Mesodermal cell (in vitro differentiated cells): ENCODE measurements around the gene PCDHA7. TPM values are rescaled to one million over a fixed set of nuclear protein-coding genes. Genes with fewer than 3 reads are reported as not detected.
"Not testable (repeated sequence)": the region's sequence is repeated elsewhere in the genome, so short reads cannot be mapped to it uniquely, and the experiment has no call there.

ENCODE experiments used
- H3K27ac ChIP-seq: 2 replicates; pipeline ENCODE4 v1.7.0; 2013; ENCODE audit warnings: mild to moderate bottlenecking, low read depth, low read length, moderate library complexity; ENCODE audit not compliant: severe bottlenecking
- H3K36me3 ChIP-seq: 2 replicates; pipeline ENCODE4 v1.7.1; 2013; ENCODE audit warnings: mild to moderate bottlenecking, low read length, moderate library complexity; ENCODE audit not compliant: control insufficient read depth, insufficient read depth
- H3K4me1 ChIP-seq: one replicate; pipeline ENCODE4 v1.7.1; 2013; ENCODE audit warnings: mild to moderate bottlenecking, low read length; ENCODE audit not compliant: insufficient read depth, control insufficient read depth, poor library complexity, severe bottlenecking
- H3K4me3 ChIP-seq: 2 replicates; pipeline ENCODE4 v1.7.0; 2013; ENCODE audit warnings: low read length, control low read depth, mild to moderate bottlenecking; ENCODE audit not compliant: insufficient read depth, poor library complexity, severe bottlenecking; ENCODE audit errors: extremely low read depth
- H3K9me3 ChIP-seq: 2 replicates; pipeline ENCODE4 v1.7.1; 2013; ENCODE audit warnings: mild to moderate bottlenecking, low read length, moderate library complexity; ENCODE audit not compliant: control insufficient read depth
- WGBS, 2 experiments: methylation state at CpG; one replicate each; pipeline ENCODE4 v1.1.5; 2013; ENCODE audit warnings: missing lambda C conversion rate in 2 of 2; ENCODE audit not compliant: insufficient coverage in 2 of 2; 5-methylcytosine and 5-hydroxymethylcytosine counted together
- polyA plus RNA-seq, 2 experiments: library from polyadenylated mRNA; stranded (reverse); fragments of 50-300 nt; gene quantifications; one replicate each; pipeline ENCODE4 v1.2.3, GENCODE V29; 2013

Gene PCDHA7, protein sequence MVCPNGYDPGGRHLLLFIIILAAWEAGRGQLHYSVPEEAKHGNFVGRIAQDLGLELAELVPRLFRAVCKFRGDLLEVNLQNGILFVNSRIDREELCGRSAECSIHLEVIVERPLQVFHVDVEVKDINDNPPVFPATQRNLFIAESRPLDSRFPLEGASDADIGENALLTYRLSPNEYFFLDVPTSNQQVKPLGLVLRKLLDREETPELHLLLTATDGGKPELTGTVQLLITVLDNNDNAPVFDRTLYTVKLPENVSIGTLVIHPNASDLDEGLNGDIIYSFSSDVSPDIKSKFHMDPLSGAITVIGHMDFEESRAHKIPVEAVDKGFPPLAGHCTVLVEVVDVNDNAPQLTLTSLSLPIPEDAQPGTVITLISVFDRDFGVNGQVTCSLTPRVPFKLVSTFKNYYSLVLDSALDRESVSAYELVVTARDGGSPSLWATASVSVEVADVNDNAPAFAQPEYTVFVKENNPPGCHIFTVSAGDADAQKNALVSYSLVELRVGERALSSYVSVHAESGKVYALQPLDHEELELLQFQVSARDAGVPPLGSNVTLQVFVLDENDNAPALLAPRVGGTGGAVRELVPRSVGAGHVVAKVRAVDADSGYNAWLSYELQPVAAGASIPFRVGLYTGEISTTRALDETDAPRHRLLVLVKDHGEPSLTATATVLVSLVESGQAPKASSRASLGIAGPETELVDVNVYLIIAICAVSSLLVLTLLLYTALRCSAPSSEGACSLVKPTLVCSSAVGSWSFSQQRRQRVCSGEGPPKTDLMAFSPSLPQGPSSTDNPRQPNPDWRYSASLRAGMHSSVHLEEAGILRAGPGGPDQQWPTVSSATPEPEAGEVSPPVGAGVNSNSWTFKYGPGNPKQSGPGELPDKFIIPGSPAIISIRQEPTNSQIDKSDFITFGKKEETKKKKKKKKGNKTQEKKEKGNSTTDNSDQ
- 0.41 TPM for polyA plus RNA-seq (2013, experiment 1 of 2)
- 0.35 TPM for polyA plus RNA-seq (2013, experiment 2 of 2)

DNA sequence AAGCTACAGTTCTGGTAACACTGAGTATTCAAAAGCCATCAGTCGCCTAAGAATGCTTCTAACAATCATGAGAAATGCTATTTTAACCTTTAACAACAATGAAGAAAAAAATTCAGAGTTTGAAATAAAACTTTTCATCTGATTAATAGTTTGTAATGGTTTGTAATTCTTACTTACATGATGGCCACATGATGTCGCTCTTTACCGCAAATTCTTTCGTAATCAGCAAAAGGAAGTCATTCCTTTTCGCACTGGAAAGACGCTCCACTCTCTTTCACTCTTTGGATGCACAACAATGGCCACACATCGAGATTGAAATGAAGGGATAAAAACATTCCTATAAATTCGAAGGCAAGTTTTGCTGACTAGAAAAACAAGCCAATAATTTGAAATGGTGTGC, at the start of gene PCDHA7:
Gene PCDHA7 (plus strand): TSS at position 277 of the 400 bp plus-strand sequence. CDS start 115 bp downstream, at position 392.
- H3K27ac ChIP-seq = no peak within 1 kb of the TSS
- H3K9me3 ChIP-seq = peaks cover 6% of the 10 kb centered on the region
- H3K4me3 ChIP-seq = no peak within 1 kb of the TSS
- 89 to 100% methylated on average over 3 to 7 of the region's 8 CpGs for WGBS, 2 experiments
- no peaks in the 10 kb centered on the region for H3K36me3 ChIP-seq
- H3K4me1 ChIP-seq = no peaks in the 10 kb centered on the region

DNA sequence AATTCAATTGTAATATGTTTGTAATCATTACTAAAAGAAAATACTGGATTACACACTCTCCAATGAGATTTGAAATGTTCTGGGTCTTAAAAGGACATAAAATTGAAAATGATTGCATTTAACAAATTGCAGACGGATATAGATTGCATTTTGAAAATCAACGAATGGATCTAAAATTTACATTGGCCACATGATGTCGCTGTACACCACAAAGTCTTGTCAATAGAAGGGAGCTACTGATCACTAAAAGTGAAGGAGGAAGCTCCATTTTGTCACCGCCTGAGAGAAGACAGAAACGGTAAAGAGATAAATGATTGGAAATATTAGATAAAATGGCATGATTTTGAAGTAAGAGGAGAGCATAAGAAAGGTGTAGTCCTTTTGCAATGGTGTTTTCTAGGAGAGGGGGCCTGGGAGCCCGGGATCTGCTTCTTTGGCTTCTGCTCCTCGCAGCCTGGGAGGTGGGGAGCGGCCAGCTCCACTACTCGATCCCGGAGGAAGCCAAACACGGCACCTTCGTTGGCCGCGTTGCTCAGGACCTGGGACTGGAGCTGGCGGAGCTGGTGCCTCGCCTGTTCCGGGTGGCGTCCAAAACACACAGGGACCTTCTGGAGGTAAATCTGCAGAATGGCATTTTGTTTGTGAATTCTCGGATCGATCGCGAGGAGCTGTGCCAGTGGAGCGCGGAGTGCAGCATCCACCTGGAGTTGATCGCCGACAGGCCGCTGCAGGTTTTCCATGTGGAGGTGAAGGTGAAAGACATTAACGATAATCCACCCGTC, 48.0 kb upstream of the PCDHA7 start, which contains the start of gene PCDHA1:
Gene PCDHA1 (plus strand): TSS at position 236 of the 782 bp plus-strand sequence.
- peaks cover 42% of the 10 kb centered on the region for H3K9me3 ChIP-seq
- no peak within 1 kb of the TSS for H3K4me3 ChIP-seq
- H3K27ac ChIP-seq = no peak within 1 kb of the TSS
- no peaks in the 10 kb centered on the region for H3K36me3 ChIP-seq
- 84 to 89% methylated on average over 23 to 29 of the region's 29 CpGs for WGBS, 2 experiments
- H3K4me1 ChIP-seq = no peaks in the 10 kb centered on the region

DNA sequence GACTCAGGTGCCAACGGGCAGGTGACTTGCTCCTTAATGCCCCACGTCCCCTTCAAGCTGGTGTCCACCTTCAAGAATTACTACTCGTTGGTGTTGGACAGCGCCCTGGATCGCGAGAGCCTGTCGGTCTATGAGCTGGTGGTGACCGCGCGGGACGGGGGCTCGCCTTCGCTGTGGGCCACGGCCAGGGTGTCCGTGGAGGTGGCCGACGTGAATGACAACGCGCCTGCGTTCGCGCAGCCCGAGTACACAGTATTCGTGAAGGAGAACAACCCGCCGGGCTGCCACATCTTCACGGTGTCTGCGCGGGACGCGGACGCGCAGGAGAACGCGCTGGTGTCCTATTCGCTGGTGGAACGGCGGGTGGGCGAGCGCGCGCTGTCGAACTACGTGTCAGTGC, 46.6 kb upstream of the PCDHA7 start:
- H3K36me3 ChIP-seq, H3K4me1 ChIP-seq, H3K27ac ChIP-seq, H3K4me3 ChIP-seq: not testable (repeated sequence)
- WGBS, 2 experiments = 96 to 97% methylated on average over 34 to 44 of the region's 44 CpGs
- H3K9me3 ChIP-seq = peaks cover 40% of the 10 kb centered on the region

DNA sequence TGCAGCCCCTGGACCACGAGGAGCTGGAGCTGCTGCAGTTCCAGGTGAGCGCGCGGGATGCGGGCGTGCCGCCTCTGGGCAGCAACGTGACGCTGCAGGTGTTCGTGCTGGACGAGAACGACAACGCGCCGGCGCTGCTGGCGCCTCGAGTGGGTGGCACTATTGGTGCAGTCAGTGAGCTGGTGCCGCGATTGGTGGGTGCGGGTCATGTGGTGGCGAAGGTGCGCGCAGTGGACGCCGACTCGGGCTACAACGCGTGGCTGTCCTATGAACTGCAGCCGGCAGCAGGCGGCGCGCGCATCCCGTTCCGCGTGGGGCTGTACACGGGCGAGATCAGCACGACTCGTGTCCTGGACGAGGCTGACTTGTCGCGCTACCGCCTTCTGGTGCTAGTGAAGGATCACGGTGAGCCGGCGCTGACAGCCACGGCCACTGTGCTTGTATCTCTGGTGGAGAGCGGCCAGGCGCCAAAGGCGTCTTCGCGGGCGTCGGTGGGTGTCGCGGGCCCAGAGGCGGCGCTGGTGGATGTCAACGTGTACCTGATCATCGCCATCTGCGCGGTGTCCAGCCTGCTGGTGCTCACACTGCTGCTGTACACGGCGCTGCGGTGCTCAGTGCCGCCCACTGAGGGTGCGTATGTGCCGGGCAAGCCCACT, 46.1 kb upstream of the PCDHA7 start:
- not testable (repeated sequence) for H3K4me3 ChIP-seq, H3K36me3 ChIP-seq, H3K27ac ChIP-seq, H3K4me1 ChIP-seq
- WGBS, 2 experiments = 95 to 96% methylated on average over 67 to 70 of the region's 70 CpGs
- H3K9me3 ChIP-seq = peaks cover 40% of the 10 kb centered on the region

DNA sequence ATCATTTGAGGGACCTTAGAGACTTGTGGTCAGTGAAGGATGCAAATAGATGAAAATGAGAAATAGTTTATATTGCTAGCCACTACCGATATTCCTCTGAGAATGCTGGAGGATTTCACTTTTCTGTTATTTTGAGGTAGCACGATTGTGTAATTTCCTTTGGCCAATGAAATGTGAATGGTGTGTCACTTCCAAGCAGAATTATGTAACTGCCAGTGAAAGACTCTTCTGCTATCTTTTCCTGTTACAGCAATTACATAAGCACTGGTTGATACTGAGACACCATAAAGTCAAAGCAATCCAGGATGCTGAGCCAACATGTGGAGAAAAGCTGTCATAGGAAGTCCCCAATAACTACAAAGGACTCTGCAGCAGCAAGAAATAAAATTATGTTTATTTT, 43.0 kb upstream of the PCDHA7 start:
- Histone ChIP-seq H3K4me1 (no peaks in the 10 kb centered on the region), H3K4me3 (no peak overlapping the region), H3K27ac (no peak overlapping the region), H3K9me3 (peaks cover 40% of the 10 kb centered on the region), H3K36me3 (no peaks in the 10 kb centered on the region)
- 89 to 94% methylated on average over 2 of the region's 2 CpGs for WGBS, 2 experiments

DNA sequence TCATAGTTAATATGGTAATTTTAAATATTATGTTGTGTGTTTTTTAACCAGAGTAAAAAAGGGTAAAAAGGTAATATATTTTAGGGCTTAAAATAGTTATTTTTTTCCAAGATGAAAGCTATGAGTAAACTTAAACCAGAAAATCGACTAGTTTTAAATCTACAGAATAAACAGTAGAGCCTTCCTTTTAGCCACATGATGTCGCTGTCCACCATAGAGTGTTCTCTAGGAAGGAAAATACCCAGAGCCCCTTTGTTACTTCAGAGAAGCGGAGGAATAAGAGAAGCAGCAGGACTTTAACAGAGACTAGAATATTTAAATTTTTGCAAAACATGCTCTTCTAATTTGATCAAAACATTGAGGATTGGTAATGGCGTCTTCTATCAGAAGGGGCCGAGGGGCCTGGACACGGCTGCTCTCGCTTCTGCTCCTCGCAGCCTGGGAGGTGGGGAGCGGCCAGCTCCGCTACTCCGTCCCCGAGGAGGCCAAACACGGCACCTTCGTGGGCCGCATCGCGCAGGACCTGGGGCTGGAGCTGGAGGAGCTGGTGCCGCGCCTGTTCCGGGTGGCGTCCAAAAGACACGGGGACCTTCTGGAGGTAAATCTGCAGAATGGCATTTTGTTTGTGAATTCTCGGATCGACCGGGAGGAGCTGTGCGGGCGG, 39.3 kb upstream of the PCDHA7 start, which contains the start of gene PCDHA2:
Gene PCDHA2 (plus strand): TSS at position 258 of the 664 bp plus-strand sequence.
- Histone ChIP-seq H3K4me1 (no peaks in the 10 kb centered on the region), H3K36me3 (no peaks in the 10 kb centered on the region), H3K4me3 (peak within 1 kb of the TSS; percentile 29), H3K9me3 (peaks cover 15% of the 10 kb centered on the region), H3K27ac (no peak within 1 kb of the TSS)
- WGBS, 2 experiments = 74 to 79% methylated on average over 24 to 25 of the region's 27 CpGs

DNA sequence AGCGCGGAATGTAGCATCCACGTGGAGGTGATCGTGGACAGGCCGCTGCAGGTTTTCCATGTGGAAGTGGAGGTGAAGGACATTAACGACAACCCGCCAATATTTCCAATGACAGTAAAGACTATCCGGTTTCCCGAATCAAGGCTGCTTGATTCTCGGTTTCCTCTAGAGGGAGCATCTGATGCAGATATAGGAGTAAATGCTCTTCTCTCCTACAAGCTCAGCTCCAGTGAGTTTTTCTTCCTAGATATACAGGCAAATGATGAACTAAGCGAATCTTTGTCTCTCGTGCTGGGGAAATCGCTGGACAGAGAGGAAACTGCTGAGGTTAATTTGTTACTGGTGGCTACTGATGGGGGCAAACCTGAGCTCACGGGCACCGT, 38.8 kb upstream of the PCDHA7 start:
- Histone ChIP-seq H3K36me3 (no peaks in the 10 kb centered on the region), H3K27ac (no peak overlapping the region), H3K4me3 (peak overlapping the region; percentile 29), H3K4me1 (no peaks in the 10 kb centered on the region), H3K9me3 (peaks cover 15% of the 10 kb centered on the region)
- 71 to 77% methylated on average over 8 to 10 of the region's 15 CpGs for WGBS, 2 experiments

DNA sequence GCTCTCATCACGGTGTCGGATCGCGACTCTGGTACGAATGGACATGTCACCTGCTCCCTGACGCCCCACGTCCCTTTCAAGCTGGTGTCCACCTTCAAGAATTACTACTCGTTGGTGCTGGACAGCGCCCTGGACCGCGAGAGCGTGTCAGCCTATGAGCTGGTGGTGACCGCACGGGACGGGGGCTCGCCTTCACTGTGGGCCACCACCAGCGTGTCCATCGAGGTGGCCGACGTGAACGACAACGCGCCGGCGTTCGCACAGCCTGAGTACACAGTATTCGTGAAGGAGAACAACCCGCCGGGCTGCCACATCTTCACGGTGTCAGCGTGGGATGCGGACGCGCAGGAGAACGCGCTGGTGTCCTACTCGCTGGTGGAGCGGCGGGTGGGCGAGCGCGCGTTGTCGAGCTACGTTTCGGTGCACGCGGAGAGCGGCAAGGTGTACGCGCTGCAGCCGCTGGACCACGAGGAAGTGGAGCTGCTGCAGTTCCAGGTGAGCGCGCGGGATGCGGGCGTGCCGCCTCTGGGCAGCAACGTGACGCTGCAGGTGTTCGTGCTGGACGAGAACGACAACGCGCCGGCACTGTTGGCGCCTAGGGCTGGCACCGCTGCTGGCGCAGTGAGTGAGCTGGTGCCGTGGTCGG, 37.9 kb upstream of the PCDHA7 start:
- H3K4me1 ChIP-seq, H3K4me3 ChIP-seq, H3K27ac ChIP-seq, H3K36me3 ChIP-seq: not testable (repeated sequence)
- peaks cover 15% of the 10 kb centered on the region for H3K9me3 ChIP-seq
- 96% methylated on average over 61 to 63 of the region's 72 CpGs for WGBS, 2 experiments

DNA sequence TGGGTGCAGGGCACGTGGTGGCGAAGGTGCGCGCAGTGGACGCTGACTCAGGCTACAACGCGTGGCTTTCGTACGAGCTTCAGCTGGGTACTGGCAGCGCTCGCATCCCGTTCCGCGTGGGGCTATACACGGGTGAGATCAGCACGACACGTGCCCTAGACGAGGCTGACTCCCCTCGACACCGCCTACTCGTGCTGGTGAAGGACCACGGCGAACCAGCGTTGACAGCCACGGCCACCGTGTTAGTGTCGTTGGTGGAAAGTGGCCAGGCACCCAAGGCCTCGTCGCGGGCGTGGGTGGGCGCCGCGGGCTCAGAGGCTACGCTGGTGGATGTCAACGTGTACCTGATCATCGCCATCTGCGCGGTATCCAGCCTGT, 37.4 kb upstream of the PCDHA7 start:
- H3K9me3 ChIP-seq = peaks cover 15% of the 10 kb centered on the region
- H3K4me3 ChIP-seq = no peak overlapping the region
- H3K27ac ChIP-seq = no peak overlapping the region
- 95 to 96% methylated on average over 39 of the region's 39 CpGs for WGBS, 2 experiments
- H3K4me1 ChIP-seq = no peaks in the 10 kb centered on the region
- no peaks in the 10 kb centered on the region for H3K36me3 ChIP-seq
